Effector CD4-positive, alpha-beta T cell (primary cell): Measurements from ENCODE around the gene STK32B.
"Not testable (repeated sequence)": the region's sequence is repeated elsewhere in the genome, so short reads cannot be mapped to it uniquely, and the experiment has no call there.

Experiments
- DNase-seq: peaks from one replicate; pipeline ENCODE4 v3.0.0-alpha.2; 2020

The STK32B gene

GRCh38 chr4:5278213-5278612 is 226.9 kb downstream of the STK32B start:
- DNase-seq: no peak

GRCh38 chr4:5280069-5280468 is 228.8 kb downstream of the STK32B start:
- DNase-seq: not testable (repeated sequence)

DNA sequence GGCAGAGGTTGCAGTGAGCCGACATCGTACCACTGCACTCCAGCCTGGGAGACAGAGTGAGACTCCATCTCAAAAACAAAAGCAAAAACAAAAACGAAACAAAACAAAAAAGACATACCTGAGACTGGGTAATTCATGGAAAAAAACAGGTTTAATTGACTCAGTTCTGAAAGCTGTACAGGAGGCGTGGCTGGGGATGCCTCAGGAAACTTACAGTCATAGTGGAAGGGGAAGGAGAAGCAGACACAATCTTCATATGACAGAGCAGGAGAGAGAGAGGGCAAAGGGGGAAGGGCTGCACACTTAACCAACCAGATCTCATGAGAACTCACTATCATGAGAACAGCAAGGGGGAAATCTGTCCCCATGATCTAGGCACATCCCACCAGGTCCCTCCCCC is 229.5 kb downstream of the STK32B start:
- no peak for DNase-seq

- no peak for DNase-seq
Observed at GRCh38 chr4:5283837-5284236, 232.6 kb downstream of the STK32B start.

- DNase-seq: no peak
Observed at GRCh38 chr4:5284517-5284916, 233.2 kb downstream of the STK32B start.

- no peak for DNase-seq
Observed at GRCh38 chr4:5292101-5292500, 240.8 kb downstream of the STK32B start.

DNA sequence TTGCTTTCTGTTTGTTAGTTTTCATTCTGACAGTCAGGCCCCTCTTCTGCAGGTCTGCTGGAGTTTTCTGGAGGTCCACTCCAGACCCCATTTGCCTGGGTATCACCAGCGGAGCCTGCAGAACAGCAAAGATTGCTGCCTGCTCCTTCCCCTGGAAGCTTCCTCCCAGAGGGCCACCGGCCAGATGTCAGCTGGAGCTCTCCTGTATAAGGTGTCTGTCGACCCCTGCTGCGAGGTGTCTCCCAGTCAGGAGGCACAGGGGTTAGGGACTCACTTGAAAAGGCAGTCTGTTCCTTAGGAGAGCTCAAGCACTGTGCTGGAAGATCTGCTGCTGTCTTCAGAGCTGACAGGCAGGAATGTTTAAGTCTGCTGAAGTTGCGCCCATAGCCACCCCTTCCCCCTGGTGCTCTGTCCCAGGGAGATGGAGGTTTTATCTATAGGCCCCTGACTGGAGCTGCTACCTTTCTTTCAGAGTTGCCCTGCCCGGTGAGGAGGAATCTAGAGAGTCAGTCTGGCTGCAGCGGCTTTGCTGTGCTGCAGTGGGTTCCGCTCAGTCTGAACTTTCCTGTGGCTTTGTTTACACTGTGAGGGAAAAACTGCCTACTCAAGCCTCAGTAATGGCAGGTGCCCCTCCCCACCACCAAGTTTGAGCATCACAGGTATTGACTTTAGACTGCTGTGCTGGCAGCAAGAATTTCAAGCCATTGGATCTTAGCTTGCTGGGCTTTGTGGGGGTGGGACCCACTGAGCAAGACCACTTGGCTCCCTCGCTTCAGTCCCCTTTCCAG is 246.9 kb downstream of the STK32B start:
- DNase-seq: not testable (repeated sequence)

- no peak for DNase-seq
Observed at GRCh38 chr4:5300283-5300682, 249.0 kb downstream of the STK32B start.

DNA sequence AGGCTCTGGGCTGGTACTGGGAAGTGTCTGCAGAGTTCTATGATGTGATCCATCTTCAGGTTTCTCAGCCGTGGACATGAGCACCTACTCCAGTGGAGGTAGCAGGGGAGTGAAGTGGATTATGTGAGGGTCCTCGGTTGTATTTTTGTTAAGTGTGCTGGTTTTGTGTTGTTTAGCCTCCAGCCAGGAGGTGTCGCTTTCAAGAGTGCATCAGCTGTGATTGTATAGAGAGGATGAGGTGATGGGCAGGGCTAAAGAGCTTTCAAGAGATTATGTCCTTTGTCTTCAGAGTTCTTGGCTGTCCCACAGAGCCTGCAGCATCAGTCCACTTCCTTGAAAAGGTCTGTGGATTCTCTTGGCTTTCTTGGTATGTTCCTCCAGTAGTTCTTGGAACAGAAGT is 256.6 kb downstream of the STK32B start:
- no peak for DNase-seq

DNA sequence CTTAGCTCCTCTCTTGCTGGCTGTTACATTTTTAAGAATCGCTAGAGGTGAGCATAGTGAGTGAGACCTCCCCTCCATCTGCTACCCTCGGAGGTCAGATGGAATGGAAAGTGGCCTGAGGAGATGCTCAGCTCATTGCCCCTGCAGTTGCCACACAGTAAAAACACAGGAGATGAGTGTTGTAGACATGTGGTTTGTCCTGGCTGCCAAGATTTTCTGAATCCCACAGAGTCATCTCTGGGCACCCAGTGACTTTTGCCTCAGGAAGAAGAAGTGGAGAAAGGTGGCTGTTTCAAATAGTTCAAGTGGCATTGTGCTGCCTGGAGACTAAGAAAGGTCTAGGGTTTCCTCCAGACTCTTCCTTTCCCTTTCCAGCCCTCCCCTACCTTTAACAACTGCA is 271.0 kb downstream of the STK32B start:
- DNase-seq: no peak

GRCh38 chr4:5330339-5330989 is 279.2 kb downstream of the STK32B start:
- DNase-seq: no peak

DNA sequence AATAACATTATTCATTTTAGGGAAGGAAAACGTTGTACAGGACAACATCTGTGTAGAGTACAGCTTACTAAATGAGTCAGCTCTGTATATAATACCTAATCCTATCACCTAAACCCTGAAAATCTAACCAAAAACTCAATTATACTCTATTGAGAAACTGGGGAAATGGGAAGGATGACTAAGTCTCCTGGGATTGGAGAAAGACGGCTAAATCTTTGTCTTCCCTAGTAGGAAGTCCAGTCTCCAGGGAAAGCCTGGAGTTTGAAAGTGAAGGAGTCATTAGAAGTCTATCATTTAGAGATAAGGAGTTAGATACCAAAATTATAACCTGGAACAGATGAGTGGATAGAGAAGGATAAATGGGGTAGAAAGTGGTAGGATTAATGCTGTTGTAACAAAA is 286.5 kb downstream of the STK32B start:
- no peak for DNase-seq

GRCh38 chr4:5338531-5338930 is 287.3 kb downstream of the STK32B start:
- DNase-seq: no peak

DNA sequence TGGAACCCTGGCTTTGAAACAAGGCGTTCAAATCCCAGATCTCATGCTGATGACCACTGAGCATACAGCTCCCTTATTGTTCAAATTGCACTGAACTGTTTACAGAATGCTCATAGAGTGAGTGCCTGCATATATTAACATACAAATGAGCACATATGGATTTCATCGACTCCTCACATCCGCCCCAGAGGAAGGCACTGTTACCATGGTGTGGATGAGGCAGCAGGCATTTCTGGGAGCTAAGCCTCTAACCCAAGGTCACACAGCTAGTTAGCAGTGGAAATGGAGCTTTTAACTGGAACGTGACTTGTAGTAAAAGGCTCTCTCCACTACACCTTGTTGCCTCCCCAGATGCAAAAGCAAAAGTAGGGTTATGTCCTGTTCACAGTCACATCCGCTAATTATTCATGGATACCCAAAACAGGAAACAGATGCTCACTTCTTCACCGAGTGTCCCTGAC is 289.7 kb downstream of the STK32B start:
- DNase-seq: no peak

GRCh38 chr4:5341526-5341925 is 290.2 kb downstream of the STK32B start:
- no peak for DNase-seq

- DNase-seq: no peak
Observed at GRCh38 chr4:5355846-5356245, 304.6 kb downstream of the STK32B start.

DNA sequence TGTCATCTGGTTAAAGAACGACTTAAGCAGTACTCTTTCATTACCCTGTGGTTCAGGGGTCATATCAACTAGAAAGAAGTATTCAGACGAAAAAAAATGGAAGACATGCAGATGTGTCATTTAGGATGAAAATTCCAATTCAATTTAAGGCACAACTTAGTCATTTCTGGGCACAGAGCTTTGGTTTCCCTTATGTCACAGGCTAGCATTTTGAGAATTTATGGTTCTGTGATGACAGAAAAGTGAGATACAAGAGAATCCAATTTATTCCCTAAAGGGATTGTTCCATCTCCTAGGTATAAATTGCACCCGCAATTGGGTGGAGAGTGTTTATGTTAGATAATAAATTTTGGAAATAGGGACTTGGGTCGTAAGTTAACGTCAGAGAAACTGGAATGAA is 306.6 kb downstream of the STK32B start:
- DNase-seq: no peak

DNA sequence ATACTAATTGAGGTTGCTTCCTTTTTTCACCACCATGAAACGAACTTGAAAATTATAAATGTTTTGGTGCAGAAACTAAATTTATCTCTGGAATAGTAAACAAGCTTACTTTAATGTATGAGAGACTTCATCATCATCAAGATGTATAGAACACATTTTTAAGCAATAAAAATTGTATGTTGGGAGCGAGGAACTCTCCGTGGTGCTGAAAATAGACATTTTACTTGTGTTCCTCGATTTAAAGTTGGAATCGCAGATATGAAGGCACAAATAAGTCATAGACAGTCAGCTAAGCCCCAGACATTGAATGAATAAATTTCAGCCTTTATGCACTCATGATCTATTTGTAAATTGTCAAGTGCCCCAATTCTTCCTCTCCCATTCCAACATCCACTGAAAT is 310.7 kb downstream of the STK32B start:
- no peak for DNase-seq

- DNase-seq: no peak
Observed at GRCh38 chr4:5364406-5364805, 313.1 kb downstream of the STK32B start.

GRCh38 chr4:5365071-5366008 is 314.1 kb downstream of the STK32B start:
- no peak for DNase-seq

GRCh38 chr4:5366009-5366386 is 314.7 kb downstream of the STK32B start:
- DNase-seq: no peak

DNA sequence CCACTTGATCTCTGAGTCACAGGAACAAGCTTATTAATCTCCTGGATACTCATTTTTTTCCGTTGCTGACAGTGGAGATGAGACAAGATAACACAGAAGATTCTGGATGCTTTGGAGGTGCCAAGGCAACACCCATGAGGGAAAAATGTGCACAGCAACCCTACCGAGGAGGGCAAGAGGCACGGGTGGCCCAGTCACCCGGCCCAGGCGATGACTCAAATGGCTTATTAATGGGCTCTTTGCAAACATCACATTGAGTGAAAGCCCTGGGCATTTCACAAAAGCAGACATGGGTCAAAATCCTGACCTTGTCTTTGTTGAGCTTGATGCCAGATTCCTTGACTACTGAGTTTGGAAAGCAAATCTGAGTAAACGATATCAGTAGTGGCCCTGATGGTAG is 315.1 kb downstream of the STK32B start:
- no peak for DNase-seq

GRCh38 chr4:5368426-5368825 is 317.1 kb downstream of the STK32B start:
- no peak for DNase-seq
